ENCODE data around the gene SF3B2. TPM values are rescaled to one million over a fixed set of nuclear protein-coding genes. Genes with fewer than 3 reads are reported as not detected.

The SF3B2 gene
- total and polyA plus RNA-seq, 9 of the 15 experiments (the other 6 are each of a cell fraction or from before 2014, with no cell fraction given): 58.3 to 248 (median 157) TPM

DNA sequence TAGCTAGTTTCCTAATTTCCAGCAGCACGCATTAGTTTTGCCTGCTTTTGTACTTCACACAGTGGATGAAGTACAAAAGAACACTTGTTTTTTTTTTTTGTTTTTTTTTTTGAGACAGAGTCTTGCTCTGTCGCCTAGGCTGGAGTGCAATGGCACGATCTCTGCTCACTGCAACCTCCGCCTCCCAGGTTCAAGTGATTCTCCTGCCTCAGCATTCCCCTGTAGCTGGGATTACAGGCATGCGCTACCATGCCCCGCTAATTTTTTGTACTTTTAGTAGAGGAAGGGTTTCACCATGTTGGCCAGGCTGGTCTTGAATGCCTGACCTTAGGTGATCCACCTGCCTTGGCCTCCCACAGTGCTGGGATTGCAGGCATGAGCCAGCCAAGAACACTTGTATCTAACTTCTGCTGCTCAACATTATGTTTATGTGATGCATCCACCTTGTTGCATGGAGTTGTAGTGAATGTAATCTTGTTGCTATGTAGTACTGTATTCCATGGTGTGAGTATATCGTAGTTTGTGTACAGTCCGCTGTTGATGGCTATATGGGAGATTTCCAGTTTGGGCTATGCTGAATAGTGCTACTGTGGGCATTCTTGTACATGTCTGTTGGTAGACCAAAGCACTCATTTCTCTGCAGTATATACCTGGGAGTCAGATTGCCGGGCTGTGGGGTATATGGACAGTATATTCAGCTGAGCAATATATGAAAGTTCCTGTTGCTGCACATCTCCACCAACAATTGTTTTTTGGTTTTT, 35.2 kb downstream of the SF3B2 start:
- FAIRE-seq: no peak
- TF ChIP-seq HNRNPLL (IDR thresholded peaks at IDR 0.05; ENCODE audit: low read depth, low read length, poor library complexity, severe bottlenecking): no peak
- no peak for TF ChIP-seq FUS (optimal IDR thresholded peaks at IDR 0.05; ENCODE audit: low read depth, low read length)
- TF ChIP-seq MTF1 (CRISPR knock-in tag; IDR thresholded peaks at IDR 0.05; ENCODE audit: borderline replicate concordance): no peak
- TF ChIP-seq SNIP1 (IDR thresholded peaks at IDR 0.05; ENCODE audit: low read depth): no peak
- no peak for TF ChIP-seq HCFC1 (IDR thresholded peaks at IDR 0.05; ENCODE audit: low read depth, low read length)
- TF ChIP-seq, protein P1, sequence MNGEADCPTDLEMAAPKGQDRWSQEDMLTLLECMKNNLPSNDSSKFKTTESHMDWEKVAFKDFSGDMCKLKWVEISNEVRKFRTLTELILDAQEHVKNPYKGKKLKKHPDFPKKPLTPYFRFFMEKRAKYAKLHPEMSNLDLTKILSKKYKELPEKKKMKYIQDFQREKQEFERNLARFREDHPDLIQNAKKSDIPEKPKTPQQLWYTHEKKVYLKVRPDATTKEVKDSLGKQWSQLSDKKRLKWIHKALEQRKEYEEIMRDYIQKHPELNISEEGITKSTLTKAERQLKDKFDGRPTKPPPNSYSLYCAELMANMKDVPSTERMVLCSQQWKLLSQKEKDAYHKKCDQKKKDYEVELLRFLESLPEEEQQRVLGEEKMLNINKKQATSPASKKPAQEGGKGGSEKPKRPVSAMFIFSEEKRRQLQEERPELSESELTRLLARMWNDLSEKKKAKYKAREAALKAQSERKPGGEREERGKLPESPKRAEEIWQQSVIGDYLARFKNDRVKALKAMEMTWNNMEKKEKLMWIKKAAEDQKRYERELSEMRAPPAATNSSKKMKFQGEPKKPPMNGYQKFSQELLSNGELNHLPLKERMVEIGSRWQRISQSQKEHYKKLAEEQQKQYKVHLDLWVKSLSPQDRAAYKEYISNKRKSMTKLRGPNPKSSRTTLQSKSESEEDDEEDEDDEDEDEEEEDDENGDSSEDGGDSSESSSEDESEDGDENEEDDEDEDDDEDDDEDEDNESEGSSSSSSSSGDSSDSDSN (IDR thresholded peaks at IDR 0.05; ENCODE audit: borderline replicate concordance in 1 of 2, low read depth in 2 of 2, low read length in 2 of 2): no peak
- TF ChIP-seq ZSCAN32 (CRISPR knock-in tag; IDR thresholded peaks at IDR 0.05): no peak
- TF ChIP-seq CC2D1A (IDR thresholded peaks at IDR 0.05): no peak
- TF ChIP-seq ZFX (CRISPR knock-in tag; IDR thresholded peaks at IDR 0.05): no peak
- no peak for TF ChIP-seq CTCFL (IDR thresholded peaks at IDR 0.05; ENCODE audit: borderline replicate concordance, insufficient read depth, low read depth, low read length, poor library complexity, severe bottlenecking)
- TF ChIP-seq MED1 (CRISPR knock-in tag; IDR thresholded peaks at IDR 0.05; ENCODE audit: borderline replicate concordance): no peak
- no peak for TF ChIP-seq TBP (optimal IDR thresholded peaks at IDR 0.05; ENCODE audit: low read depth, low read length)
- TF ChIP-seq, protein P2, sequence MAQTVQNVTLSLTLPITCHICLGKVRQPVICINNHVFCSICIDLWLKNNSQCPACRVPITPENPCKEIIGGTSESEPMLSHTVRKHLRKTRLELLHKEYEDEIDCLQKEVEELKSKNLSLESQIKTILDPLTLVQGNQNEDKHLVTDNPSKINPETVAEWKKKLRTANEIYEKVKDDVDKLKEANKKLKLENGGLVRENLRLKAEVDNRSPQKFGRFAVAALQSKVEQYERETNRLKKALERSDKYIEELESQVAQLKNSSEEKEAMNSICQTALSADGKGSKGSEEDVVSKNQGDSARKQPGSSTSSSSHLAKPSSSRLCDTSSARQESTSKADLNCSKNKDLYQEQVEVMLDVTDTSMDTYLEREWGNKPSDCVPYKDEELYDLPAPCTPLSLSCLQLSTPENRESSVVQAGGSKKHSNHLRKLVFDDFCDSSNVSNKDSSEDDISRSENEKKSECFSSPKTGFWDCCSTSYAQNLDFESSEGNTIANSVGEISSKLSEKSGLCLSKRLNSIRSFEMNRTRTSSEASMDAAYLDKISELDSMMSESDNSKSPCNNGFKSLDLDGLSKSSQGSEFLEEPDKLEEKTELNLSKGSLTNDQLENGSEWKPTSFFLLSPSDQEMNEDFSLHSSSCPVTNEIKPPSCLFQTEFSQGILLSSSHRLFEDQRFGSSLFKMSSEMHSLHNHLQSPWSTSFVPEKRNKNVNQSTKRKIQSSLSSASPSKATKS (CRISPR knock-in tag; IDR thresholded peaks at IDR 0.05): no peak
- TF ChIP-seq, protein P3, sequence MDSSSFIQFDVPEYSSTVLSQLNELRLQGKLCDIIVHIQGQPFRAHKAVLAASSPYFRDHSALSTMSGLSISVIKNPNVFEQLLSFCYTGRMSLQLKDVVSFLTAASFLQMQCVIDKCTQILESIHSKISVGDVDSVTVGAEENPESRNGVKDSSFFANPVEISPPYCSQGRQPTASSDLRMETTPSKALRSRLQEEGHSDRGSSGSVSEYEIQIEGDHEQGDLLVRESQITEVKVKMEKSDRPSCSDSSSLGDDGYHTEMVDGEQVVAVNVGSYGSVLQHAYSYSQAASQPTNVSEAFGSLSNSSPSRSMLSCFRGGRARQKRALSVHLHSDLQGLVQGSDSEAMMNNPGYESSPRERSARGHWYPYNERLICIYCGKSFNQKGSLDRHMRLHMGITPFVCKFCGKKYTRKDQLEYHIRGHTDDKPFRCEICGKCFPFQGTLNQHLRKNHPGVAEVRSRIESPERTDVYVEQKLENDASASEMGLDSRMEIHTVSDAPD (CRISPR knock-in tag; IDR thresholded peaks at IDR 0.05): no peak

More for the DNA sequence above, 35.2 kb downstream of the SF3B2 start:
- CTCF ChIA-PET (ENCODE audit: low intra/inter-chr PET ratio): no interaction called here
- Histone ChIP-seq H3K9me1 (ENCODE audit: control insufficient read depth, insufficient read depth, low read length) (no peaks in the 10 kb centered on the region), H3K36me3 (ENCODE audit: control insufficient read depth, insufficient read depth, low read length) (no peaks in the 10 kb centered on the region), H3K9me3 (replicated peaks; ENCODE audit: control insufficient read depth, insufficient read depth, low read depth, low read length) (no peaks in the 10 kb centered on the region), H3K4me2 (ENCODE audit: insufficient read depth, low read length) (no peak overlapping the region), H3K79me2 (ENCODE audit: control insufficient read depth, insufficient read depth, low read length) (peaks cover 27% of the 10 kb centered on the region), H3K27me3 (ENCODE audit: control insufficient read depth in 2 of 2, insufficient read depth in 2 of 2, low read length in 2 of 2) (no peaks in the 10 kb centered on the region), H4K20me1 (replicated peaks; ENCODE audit: control insufficient read depth, insufficient read depth, low read length) (no peaks in the 10 kb centered on the region), H2AFZ (ENCODE audit: low read depth, low read length) (no peak overlapping the region), H3K9ac (ENCODE audit: insufficient read depth in 1 of 2, low read depth in 2 of 2, low read length in 2 of 2) (no peak overlapping the region), H3K27ac (ENCODE audit: extremely low read depth, low read depth, low read length) (no peak overlapping the region), H3K4me3 (no peak overlapping the region), H3K4me1 (replicated peaks in 1 of 2; ENCODE audit: control insufficient read depth in 2 of 2, insufficient read depth in 2 of 2, low read length in 2 of 2) (peaks cover 5 to 17% of the 10 kb centered on the region in 2 experiments)
- intact Hi-C loops (cut with micrococcal nuclease): no loop called here
- no TSS peak for BruUV-seq (replicated peaks)
- no peak for ATAC-seq
- WGBS (ENCODE audit: insufficient coverage, low coverage, missing lambda C conversion rate): 87% methylated on average over 8 of the region's 9 CpGs
- in situ Hi-C loops (cut with MboI): no loop called here
- DNase-seq (ENCODE audit: extremely low read depth in 1 of 4, low spot score in 3 of 4): no peak
- POLR2A ChIA-PET: interaction anchor here (1.2 kb wide), 1 partner anchor 10 kb away, joined by 3 read pairs; no protein-coding TSS in a partner anchor

All from K562 (cell line).